D721Med (cell line): ENCODE measurements around the gene PATZ1.

Source experiments
- DNase-seq: peaks from one replicate; pipeline ENCODE4 v3.0.0; 2011; ENCODE audit warnings: low spot score; ENCODE audit not compliant: insufficient read length
- FAIRE-seq: peaks from 2 replicates; lab custom pipeline; 2011; peaks lifted over from hg19 to GRCh38; lab: Jason Lieb, UNC
- CTCF ChIP-seq: IDR thresholded peaks from 2 replicates; pipeline ENCODE4 v1.5.1; 2012; ENCODE audit warnings: mild to moderate bottlenecking, control low read depth; ENCODE audit not compliant: insufficient read depth; ENCODE audit errors: missing control alignments

The PATZ1 gene

GRCh38 chr22:31342389-31343140 lies 3.6 kb downstream of the PATZ1 start:
- no peak for TF ChIP-seq CTCF
- DNase-seq (no peak), FAIRE-seq (no peak)

- no peak for TF ChIP-seq CTCF
- DNase-seq = no peak
- FAIRE-seq = no peak
Measured at GRCh38 chr22:31341386-31342088, 4.6 kb downstream of the PATZ1 start.

- DNase-seq = no peak
- TF ChIP-seq CTCF = no peak
- FAIRE-seq = no peak
Measured at GRCh38 chr22:31340765-31341247, 5.3 kb downstream of the PATZ1 start.

GRCh38 chr22:31340360-31340759 lies 5.8 kb downstream of the PATZ1 start:
- FAIRE-seq = no peak

GRCh38 chr22:31339148-31339832 lies 6.9 kb downstream of the PATZ1 start:
- no peak for TF ChIP-seq CTCF
- DNase-seq (no peak), FAIRE-seq (no peak)

More at GRCh38 chr22:31340360-31340759, 5.8 kb downstream of the PATZ1 start:
- no peak for DNase-seq
- no peak for TF ChIP-seq CTCF

- DNase-seq (no peak), FAIRE-seq (no peak)
- no peak for TF ChIP-seq CTCF
Measured at GRCh38 chr22:31337178-31337577, 9.0 kb downstream of the PATZ1 start.
